GM23338 (cell line): ENCODE measurements around the gene PROSER2. TPM values are rescaled to one million over a fixed set of nuclear protein-coding genes. Genes with fewer than 3 reads are reported as not detected.

Experiments used
- ATAC-seq: fragments of 200-7000 bp; cut with Tn5 transposase; 3 replicates; pipeline ENCODE4 v1.9.1; 2020
- DNase-seq: peaks from one replicate; pipeline ENCODE4 v3.0.0-alpha.2; 2015; ENCODE audit warnings: low spot score
- H2AFZ ChIP-seq: fragments of 200-600 bp; sonication (generic); 2 replicates; pipeline ENCODE4 v1.8.0; 2016; ENCODE audit warnings: antibody characterized with exemption, mild to moderate bottlenecking, moderate library complexity
- H3F3A ChIP-seq: fragments of 200-600 bp; sonication (generic); replicated peaks from 2 replicates; pipeline ENCODE4 v1.8.0; 2017; ENCODE audit warnings: antibody characterized with exemption, mixed run types, low read depth
- H3K27ac ChIP-seq: fragments of 200-600 bp; sonication (generic); 2 replicates; pipeline ENCODE4 v1.6.1; 2016; ENCODE audit warnings: low read depth
- H3K27me3 ChIP-seq: fragments of 200-600 bp; sonication (generic); 2 replicates; pipeline ENCODE4 v1.8.0; 2016; ENCODE audit warnings: mild to moderate bottlenecking, mixed run types, moderate library complexity; ENCODE audit not compliant: insufficient read depth
- H3K36me3 ChIP-seq: fragments of 200-600 bp; sonication (generic); 2 replicates; pipeline ENCODE4 v1.8.0; 2016; ENCODE audit warnings: mild to moderate bottlenecking; ENCODE audit not compliant: insufficient read depth
- H3K4me1 ChIP-seq: fragments of 200-600 bp; sonication (generic); 2 replicates; pipeline ENCODE4 v1.8.0; 2016; ENCODE audit warnings: mild to moderate bottlenecking, moderate library complexity; ENCODE audit not compliant: insufficient read depth
- H3K4me2 ChIP-seq: fragments of 200-600 bp; sonication (generic); 2 replicates; pipeline ENCODE4 v1.7.1; 2017; ENCODE audit warnings: mixed run types
- H3K4me3 ChIP-seq: fragments of 200-600 bp; sonication (generic); 2 replicates; pipeline ENCODE4 v1.6.1; 2016; ENCODE audit warnings: mixed run types
- H3K79me2 ChIP-seq: fragments of 200-600 bp; sonication (generic); replicated peaks from 2 replicates; pipeline ENCODE4 v1.8.0; 2017; ENCODE audit warnings: mild to moderate bottlenecking; ENCODE audit not compliant: insufficient read depth
- H3K9me2 ChIP-seq: fragments of 200-600 bp; sonication (generic); 2 replicates; pipeline ENCODE4 v1.8.0; 2017; ENCODE audit not compliant: insufficient read depth
- H4K20me1 ChIP-seq: fragments of 200-600 bp; sonication (generic); replicated peaks from 2 replicates; pipeline ENCODE4 v1.8.0; 2017; ENCODE audit warnings: mild to moderate bottlenecking; ENCODE audit not compliant: insufficient read depth
- H3K27ac Mint-ChIP-seq: 2 replicates; pipeline ENCODE4 v1.8.0; 2020; ENCODE audit warnings: inconsistent platforms, mild to moderate bottlenecking, moderate library complexity, mixed read lengths
- H3K27me3 Mint-ChIP-seq: 3 replicates; pipeline ENCODE4 v1.8.0; 2022; ENCODE audit warnings: low read depth, mild to moderate bottlenecking, moderate library complexity, mixed read lengths, inconsistent platforms; ENCODE audit not compliant: insufficient read depth, poor library complexity
- H3K36me3 Mint-ChIP-seq: 3 replicates; pipeline ENCODE4 v1.8.0; 2021; ENCODE audit warnings: low read depth, mild to moderate bottlenecking, inconsistent platforms, moderate library complexity, mixed read lengths
- H3K4me1 Mint-ChIP-seq: 3 replicates; pipeline ENCODE4 v1.8.0; 2020; ENCODE audit warnings: mild to moderate bottlenecking, inconsistent platforms, mixed read lengths
- H3K4me3 Mint-ChIP-seq: 3 replicates; pipeline ENCODE4 v1.8.0; 2021; ENCODE audit warnings: moderate library complexity, mild to moderate bottlenecking, inconsistent platforms, mixed read lengths
- H3K9me3 Mint-ChIP-seq: 3 replicates; pipeline ENCODE4 v1.8.0; 2020; ENCODE audit warnings: moderate library complexity, mild to moderate bottlenecking, inconsistent platforms, mixed read lengths
- CREB1 ChIP-seq: fragments of 250-450 bp; sonication (Bioruptor Pico); IDR thresholded peaks from 2 replicates; pipeline ENCODE4 v1.5.0; 2020; ENCODE audit warnings: low read depth, mild to moderate bottlenecking, moderate library complexity
- EZH2 ChIP-seq: fragments of 200-600 bp; sonication (generic); IDR thresholded peaks from one replicate; pipeline ENCODE4 v1.8.0; 2017; ENCODE audit warnings: antibody characterized with exemption, mild to moderate bottlenecking, low read depth; ENCODE audit not compliant: unreplicated experiment
- EZH2phosphoT487 ChIP-seq: fragments of 200-600 bp; sonication (generic); IDR thresholded peaks from one replicate; pipeline ENCODE4 v1.8.1; 2018; ENCODE audit warnings: antibody characterized with exemption; ENCODE audit not compliant: unreplicated experiment
- JUNB ChIP-seq: IDR thresholded peaks from one replicate; pipeline ENCODE4 v1.6.1; 2016; ENCODE audit warnings: antibody characterized with exemption; ENCODE audit not compliant: unreplicated experiment
- NANOG ChIP-seq: IDR thresholded peaks from 2 replicates; pipeline ENCODE4 v1.6.1; 2016; ENCODE audit warnings: antibody characterized with exemption, borderline replicate concordance
- POLR2AphosphoS5 ChIP-seq: IDR thresholded peaks from 2 replicates; pipeline ENCODE4 v1.6.1; 2016; ENCODE audit warnings: antibody characterized with exemption, low read depth
- STAT1 ChIP-seq: IDR thresholded peaks from one replicate; pipeline ENCODE4 v1.6.1; 2016; ENCODE audit warnings: antibody characterized with exemption; ENCODE audit not compliant: unreplicated experiment
- ZNF114 ChIP-seq: fragments of 250-450 bp; sonication (Bioruptor Pico); IDR thresholded peaks from 2 replicates; pipeline ENCODE4 v1.5.0; 2020; ENCODE audit warnings: mild to moderate bottlenecking, moderate library complexity
- ZNF331 ChIP-seq: fragments of 250-450 bp; sonication (Bioruptor Pico); IDR thresholded peaks from 2 replicates; pipeline ENCODE4 v1.5.0; 2020; ENCODE audit warnings: low read depth, mild to moderate bottlenecking, moderate library complexity
- polyA plus RNA-seq: library from polyadenylated mRNA; unstranded; fragments of >200 nt; fragmentation: Nextera tagmentation; extraction: Ambion mirVana; gene quantifications from 2 replicates; pipeline ENCODE4 v1.2.1, GENCODE V29; 2016
- total RNA-seq: library from RNA; depleted of rRNA; stranded (reverse); fragments of >200 nt; shearing (Covaris generic); gene quantifications from 2 replicates; pipeline ENCODE4 v1.2.3, GENCODE V29; 2014
- TF ChIP-seq, protein P1 (sequence below): fragments of 250-450 bp; sonication (Bioruptor Pico); IDR thresholded peaks from 2 replicates; pipeline ENCODE4 v1.5.0; 2020; ENCODE audit warnings: mild to moderate bottlenecking, moderate library complexity
- TF ChIP-seq, protein P2 (sequence below): IDR thresholded peaks from one replicate; pipeline ENCODE4 v1.6.1; 2018; ENCODE audit warnings: antibody characterized with exemption; ENCODE audit not compliant: unreplicated experiment
- TF ChIP-seq, protein P3 (sequence below), 2 experiments: fragments of 200-600 bp in 1 of 2; sonication (generic) in 1 of 2; conservative IDR thresholded peaks; 2 replicates each; pipeline versions ENCODE4 v1.5.1 to v1.6.1; 2016 to 2017; ENCODE audit warnings: antibody characterized with exemption in 2 of 2, low read depth in 2 of 2, mild to moderate bottlenecking in 2 of 2, moderate library complexity in 1 of 2
- TF ChIP-seq, protein P4 (sequence below): IDR thresholded peaks from 2 replicates; pipeline ENCODE4 v1.6.1; 2016; ENCODE audit warnings: antibody characterized with exemption

The PROSER2 gene
- total and polyA plus RNA-seq, 2 experiments from 2014 or later: 4.2 to 10.8 TPM

DNA sequence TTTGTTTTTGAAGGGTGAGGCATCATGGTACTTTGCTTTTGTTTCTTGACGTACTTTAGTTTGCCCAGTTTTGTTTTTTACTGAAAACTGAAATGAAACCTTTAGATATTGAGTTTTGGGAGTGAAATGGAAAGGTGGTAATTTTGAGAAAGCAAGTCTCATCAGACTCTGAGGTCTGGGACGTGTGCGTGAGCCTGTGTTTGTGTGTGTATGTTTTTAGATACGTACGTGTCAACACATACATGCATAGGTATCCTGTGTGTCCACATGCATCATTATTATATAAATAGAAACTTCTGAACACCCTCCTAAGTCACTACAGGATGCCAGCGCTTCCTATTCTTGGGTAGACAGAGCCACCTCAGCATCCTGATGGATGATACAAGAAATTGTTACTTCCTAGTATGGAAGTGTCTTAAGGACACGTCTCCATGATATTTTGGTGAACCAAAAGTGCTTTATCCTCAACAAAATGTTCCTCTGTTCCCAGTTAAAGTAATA is 47.8 kb downstream of the PROSER2 start:
- no peaks in the 10 kb centered on the region for H3K36me3 ChIP-seq
- Mint-ChIP-seq H3K27ac (no peak overlapping the region), H3K9me3 (no peaks in the 10 kb centered on the region), H3K36me3 (no peaks in the 10 kb centered on the region), H3K27me3 (peaks cover 2% of the 10 kb centered on the region), H3K4me1 (peaks cover 47% of the 10 kb centered on the region), H3K4me3 (peak overlapping the region; percentile 53; the same call in 2 of the 3 replicates)
- no peak for TF ChIP-seq ZNF331 (CRISPR knock-in tag)
- TF ChIP-seq, protein P1, sequence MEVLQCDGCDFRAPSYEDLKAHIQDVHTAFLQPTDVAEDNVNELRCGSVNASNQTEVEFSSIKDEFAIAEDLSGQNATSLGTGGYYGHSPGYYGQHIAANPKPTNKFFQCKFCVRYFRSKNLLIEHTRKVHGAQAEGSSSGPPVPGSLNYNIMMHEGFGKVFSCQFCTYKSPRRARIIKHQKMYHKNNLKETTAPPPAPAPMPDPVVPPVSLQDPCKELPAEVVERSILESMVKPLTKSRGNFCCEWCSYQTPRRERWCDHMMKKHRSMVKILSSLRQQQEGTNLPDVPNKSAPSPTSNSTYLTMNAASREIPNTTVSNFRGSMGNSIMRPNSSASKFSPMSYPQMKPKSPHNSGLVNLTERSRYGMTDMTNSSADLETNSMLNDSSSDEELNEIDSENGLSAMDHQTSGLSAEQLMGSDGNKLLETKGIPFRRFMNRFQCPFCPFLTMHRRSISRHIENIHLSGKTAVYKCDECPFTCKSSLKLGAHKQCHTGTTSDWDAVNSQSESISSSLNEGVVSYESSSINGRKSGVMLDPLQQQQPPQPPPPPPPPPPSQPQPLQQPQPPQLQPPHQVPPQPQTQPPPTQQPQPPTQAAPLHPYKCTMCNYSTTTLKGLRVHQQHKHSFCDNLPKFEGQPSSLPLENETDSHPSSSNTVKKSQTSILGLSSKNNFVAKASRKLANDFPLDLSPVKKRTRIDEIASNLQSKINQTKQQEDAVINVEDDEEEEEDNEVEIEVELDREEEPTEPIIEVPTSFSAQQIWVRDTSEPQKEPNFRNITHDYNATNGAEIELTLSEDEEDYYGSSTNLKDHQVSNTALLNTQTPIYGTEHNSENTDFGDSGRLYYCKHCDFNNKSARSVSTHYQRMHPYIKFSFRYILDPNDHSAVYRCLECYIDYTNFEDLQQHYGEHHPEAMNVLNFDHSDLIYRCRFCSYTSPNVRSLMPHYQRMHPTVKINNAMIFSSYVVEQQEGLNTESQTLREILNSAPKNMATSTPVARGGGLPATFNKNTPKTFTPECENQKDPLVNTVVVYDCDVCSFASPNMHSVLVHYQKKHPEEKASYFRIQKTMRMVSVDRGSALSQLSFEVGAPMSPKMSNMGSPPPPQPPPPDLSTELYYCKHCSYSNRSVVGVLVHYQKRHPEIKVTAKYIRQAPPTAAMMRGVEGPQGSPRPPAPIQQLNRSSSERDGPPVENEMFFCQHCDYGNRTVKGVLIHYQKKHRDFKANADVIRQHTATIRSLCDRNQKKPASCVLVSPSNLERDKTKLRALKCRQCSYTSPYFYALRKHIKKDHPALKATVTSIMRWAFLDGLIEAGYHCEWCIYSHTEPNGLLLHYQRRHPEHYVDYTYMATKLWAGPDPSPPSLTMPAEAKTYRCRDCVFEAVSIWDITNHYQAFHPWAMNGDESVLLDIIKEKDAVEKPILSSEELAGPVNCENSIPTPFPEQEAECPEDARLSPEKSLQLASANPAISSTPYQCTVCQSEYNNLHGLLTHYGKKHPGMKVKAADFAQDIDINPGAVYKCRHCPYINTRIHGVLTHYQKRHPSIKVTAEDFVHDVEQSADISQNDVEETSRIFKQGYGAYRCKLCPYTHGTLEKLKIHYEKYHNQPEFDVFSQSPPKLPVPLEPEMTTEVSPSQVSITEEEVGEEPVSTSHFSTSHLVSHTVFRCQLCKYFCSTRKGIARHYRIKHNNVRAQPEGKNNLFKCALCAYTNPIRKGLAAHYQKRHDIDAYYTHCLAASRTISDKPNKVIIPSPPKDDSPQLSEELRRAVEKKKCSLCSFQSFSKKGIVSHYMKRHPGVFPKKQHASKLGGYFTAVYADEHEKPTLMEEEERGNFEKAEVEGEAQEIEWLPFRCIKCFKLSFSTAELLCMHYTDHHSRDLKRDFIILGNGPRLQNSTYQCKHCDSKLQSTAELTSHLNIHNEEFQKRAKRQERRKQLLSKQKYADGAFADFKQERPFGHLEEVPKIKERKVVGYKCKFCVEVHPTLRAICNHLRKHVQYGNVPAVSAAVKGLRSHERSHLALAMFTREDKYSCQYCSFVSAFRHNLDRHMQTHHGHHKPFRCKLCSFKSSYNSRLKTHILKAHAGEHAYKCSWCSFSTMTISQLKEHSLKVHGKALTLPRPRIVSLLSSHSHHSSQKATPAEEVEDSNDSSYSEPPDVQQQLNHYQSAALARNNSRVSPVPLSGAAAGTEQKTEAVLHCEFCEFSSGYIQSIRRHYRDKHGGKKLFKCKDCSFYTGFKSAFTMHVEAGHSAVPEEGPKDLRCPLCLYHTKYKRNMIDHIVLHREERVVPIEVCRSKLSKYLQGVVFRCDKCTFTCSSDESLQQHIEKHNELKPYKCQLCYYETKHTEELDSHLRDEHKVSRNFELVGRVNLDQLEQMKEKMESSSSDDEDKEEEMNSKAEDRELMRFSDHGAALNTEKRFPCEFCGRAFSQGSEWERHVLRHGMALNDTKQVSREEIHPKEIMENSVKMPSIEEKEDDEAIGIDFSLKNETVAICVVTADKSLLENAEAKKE (CRISPR knock-in tag): no peak
- TF ChIP-seq, protein P2, sequence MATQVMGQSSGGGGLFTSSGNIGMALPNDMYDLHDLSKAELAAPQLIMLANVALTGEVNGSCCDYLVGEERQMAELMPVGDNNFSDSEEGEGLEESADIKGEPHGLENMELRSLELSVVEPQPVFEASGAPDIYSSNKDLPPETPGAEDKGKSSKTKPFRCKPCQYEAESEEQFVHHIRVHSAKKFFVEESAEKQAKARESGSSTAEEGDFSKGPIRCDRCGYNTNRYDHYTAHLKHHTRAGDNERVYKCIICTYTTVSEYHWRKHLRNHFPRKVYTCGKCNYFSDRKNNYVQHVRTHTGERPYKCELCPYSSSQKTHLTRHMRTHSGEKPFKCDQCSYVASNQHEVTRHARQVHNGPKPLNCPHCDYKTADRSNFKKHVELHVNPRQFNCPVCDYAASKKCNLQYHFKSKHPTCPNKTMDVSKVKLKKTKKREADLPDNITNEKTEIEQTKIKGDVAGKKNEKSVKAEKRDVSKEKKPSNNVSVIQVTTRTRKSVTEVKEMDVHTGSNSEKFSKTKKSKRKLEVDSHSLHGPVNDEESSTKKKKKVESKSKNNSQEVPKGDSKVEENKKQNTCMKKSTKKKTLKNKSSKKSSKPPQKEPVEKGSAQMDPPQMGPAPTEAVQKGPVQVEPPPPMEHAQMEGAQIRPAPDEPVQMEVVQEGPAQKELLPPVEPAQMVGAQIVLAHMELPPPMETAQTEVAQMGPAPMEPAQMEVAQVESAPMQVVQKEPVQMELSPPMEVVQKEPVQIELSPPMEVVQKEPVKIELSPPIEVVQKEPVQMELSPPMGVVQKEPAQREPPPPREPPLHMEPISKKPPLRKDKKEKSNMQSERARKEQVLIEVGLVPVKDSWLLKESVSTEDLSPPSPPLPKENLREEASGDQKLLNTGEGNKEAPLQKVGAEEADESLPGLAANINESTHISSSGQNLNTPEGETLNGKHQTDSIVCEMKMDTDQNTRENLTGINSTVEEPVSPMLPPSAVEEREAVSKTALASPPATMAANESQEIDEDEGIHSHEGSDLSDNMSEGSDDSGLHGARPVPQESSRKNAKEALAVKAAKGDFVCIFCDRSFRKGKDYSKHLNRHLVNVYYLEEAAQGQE: no peak
- TF ChIP-seq, protein P3, sequence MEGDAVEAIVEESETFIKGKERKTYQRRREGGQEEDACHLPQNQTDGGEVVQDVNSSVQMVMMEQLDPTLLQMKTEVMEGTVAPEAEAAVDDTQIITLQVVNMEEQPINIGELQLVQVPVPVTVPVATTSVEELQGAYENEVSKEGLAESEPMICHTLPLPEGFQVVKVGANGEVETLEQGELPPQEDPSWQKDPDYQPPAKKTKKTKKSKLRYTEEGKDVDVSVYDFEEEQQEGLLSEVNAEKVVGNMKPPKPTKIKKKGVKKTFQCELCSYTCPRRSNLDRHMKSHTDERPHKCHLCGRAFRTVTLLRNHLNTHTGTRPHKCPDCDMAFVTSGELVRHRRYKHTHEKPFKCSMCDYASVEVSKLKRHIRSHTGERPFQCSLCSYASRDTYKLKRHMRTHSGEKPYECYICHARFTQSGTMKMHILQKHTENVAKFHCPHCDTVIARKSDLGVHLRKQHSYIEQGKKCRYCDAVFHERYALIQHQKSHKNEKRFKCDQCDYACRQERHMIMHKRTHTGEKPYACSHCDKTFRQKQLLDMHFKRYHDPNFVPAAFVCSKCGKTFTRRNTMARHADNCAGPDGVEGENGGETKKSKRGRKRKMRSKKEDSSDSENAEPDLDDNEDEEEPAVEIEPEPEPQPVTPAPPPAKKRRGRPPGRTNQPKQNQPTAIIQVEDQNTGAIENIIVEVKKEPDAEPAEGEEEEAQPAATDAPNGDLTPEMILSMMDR (conservative IDR thresholded peaks at IDR 0.05; ENCODE audit: low read depth in 2 of 2): no peak
- TF ChIP-seq STAT1: no peak
- TF ChIP-seq, protein P4, sequence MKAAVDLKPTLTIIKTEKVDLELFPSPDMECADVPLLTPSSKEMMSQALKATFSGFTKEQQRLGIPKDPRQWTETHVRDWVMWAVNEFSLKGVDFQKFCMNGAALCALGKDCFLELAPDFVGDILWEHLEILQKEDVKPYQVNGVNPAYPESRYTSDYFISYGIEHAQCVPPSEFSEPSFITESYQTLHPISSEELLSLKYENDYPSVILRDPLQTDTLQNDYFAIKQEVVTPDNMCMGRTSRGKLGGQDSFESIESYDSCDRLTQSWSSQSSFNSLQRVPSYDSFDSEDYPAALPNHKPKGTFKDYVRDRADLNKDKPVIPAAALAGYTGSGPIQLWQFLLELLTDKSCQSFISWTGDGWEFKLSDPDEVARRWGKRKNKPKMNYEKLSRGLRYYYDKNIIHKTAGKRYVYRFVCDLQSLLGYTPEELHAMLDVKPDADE: no peak
- TF ChIP-seq POLR2AphosphoS5: no peak
- TF ChIP-seq EZH2phosphoT487: no peak
- TF ChIP-seq NANOG: no peak
- TF ChIP-seq ZNF114 (CRISPR knock-in tag): no peak
- no peak for TF ChIP-seq CREB1
- TF ChIP-seq EZH2: no peak
- no peak for TF ChIP-seq JUNB
- H3K27me3 ChIP-seq: peaks cover 32% of the 10 kb centered on the region
- no peak for DNase-seq
- H3K79me2 ChIP-seq: no peaks in the 10 kb centered on the region
- H3K4me2 ChIP-seq: no peak overlapping the region
- H3K27ac ChIP-seq: no peak overlapping the region
- no peak overlapping the region for H2AFZ ChIP-seq
- no peak overlapping the region; the same call in 1 of the 2 replicates for H3K4me3 ChIP-seq
- ATAC-seq: no peak
- no peaks in the 10 kb centered on the region for H3K9me2 ChIP-seq
- H4K20me1 ChIP-seq: no peaks in the 10 kb centered on the region
- peaks cover 27% of the 10 kb centered on the region for H3K4me1 ChIP-seq
- peaks cover 4% of the 10 kb centered on the region for H3F3A ChIP-seq
